Measurements from ENCODE around the gene MMD.

Gene MMD

DNA sequence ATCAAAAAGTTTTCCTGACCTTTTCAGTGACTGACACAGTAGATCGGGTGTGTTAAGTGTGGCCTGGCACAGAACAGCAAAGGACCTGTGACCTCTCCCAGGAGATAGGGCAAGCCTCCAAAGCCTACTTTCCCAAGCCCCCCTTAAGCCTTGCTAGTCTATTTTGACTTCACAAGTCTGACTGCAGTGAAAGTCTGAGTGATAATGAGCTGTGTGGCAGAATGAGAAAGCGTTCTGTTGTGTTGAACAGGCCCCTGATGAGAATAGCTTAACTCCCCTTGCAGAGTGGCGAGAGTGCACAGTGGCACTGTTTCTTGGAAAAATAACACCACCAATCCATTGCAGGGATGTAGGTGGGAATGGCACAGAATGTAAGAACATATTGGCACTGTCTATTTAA, 32.8 kb downstream of the MMD start:
- TF ChIP-seq, protein P1, sequence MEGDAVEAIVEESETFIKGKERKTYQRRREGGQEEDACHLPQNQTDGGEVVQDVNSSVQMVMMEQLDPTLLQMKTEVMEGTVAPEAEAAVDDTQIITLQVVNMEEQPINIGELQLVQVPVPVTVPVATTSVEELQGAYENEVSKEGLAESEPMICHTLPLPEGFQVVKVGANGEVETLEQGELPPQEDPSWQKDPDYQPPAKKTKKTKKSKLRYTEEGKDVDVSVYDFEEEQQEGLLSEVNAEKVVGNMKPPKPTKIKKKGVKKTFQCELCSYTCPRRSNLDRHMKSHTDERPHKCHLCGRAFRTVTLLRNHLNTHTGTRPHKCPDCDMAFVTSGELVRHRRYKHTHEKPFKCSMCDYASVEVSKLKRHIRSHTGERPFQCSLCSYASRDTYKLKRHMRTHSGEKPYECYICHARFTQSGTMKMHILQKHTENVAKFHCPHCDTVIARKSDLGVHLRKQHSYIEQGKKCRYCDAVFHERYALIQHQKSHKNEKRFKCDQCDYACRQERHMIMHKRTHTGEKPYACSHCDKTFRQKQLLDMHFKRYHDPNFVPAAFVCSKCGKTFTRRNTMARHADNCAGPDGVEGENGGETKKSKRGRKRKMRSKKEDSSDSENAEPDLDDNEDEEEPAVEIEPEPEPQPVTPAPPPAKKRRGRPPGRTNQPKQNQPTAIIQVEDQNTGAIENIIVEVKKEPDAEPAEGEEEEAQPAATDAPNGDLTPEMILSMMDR (IDR thresholded peaks at IDR 0.05; ENCODE audit: borderline replicate concordance, insufficient read depth, low read depth, low read length) = no peak

DNA sequence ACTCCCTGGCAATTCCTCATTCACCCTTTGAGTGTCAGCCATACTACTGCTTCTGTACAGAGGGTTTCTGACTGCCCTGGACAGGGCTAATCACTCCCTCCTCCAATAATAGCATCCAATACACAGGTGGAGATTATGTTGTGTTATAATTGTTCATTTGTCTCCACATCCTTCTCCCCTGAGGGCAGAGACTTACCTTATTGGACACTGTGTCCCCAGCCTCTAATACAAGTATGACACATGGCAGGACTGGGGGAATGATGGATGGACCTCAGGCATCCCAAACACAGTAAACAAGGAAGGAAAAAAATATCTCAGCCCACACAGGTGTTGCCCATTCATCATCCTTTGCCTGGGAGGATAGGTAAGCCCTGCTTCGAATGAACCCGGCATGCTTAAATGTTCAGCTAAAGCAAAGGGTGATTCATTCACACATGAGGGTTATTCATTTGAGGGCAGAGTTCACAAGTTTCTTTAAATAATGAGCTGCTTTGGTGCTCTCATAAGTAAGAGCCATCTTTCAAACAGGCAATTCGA, 34.8 kb downstream of the MMD start:
- no peak overlapping the region for H3K4me3 ChIP-seq (ENCODE audit: low read depth, low read length)
- TF ChIP-seq, protein P1 (IDR thresholded peaks at IDR 0.05; ENCODE audit: borderline replicate concordance, insufficient read depth, low read depth, low read length) = no peak

More for the DNA sequence above, 32.8 kb downstream of the MMD start:
- H3K4me3 ChIP-seq (ENCODE audit: low read depth, low read length) = no peak overlapping the region

DNA sequence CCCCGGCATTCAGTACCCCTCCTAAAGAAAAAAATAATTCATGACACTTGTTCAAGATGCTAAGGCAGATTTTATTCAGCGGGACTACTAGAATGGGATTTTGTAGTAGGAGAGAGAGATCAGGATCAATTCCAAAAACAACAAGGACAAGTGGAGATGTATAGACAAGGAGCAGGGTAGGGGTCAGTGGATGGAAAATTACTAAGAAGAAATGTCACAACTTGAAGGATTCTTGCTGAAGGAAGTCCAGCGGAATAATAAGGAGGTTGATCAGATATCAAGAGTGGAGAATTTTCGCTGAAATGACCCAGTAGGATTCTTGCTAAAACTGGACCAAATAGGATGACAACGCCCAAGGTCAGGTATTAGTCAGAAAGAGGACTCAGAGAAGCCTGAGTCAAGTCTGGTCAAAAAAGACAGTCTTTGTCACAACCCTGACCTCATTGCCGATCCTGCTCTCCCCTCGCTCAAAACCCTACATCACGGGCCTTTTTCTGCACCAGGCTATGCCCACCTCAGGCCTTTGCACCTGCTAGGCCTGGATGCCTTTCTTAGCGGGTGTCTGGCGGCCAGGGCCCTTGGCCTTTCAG, 36.9 kb downstream of the MMD start:
- TF ChIP-seq, protein P1 (IDR thresholded peaks at IDR 0.05; ENCODE audit: borderline replicate concordance, insufficient read depth, low read depth, low read length) = no peak
- H3K4me3 ChIP-seq (ENCODE audit: low read depth, low read length) = no peak overlapping the region

DNA sequence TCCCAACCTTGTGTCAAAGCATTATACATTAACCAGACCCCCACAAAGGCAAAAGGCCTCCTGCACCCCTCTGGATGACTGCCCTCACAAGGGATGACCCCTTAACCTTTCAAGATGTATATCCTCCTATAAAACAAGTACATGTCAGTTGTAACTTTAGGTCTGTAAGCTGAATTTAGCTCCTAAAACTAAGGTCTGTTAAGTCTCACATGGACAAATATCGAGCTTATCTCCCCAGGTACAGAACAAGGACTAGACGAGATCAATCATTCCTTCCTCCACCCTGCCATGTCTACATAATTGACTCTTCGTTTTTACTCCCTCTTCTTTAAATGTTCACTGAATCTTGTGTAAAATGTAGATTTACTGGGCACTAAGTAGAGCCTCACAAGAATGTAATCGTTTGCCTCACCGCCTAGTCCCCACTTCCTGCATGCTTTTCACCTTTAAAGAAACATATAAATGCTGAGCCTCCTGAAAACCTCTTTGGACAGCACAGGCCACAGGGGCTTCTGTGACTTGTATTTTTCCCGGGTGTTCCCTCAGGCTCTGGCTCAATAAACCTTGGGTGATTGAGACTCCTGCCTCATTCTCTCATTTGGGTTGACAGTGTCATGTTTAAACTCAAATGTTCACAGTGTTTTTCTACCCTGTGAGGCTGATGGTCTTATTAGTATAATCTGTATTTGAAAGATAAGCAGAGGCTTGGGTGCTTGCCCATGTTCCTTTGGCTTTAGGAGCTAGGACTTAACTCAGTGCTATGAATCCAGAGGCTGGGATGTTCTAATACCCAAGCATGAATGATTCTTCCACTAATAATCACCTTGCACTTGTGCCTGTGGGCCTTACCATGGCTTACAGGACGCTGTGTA, 37.6 kb downstream of the MMD start:
- TF ChIP-seq, protein P1 (IDR thresholded peaks at IDR 0.05; ENCODE audit: borderline replicate concordance, insufficient read depth, low read depth, low read length) = no peak
- no peak overlapping the region for H3K4me3 ChIP-seq (ENCODE audit: low read depth, low read length)

DNA sequence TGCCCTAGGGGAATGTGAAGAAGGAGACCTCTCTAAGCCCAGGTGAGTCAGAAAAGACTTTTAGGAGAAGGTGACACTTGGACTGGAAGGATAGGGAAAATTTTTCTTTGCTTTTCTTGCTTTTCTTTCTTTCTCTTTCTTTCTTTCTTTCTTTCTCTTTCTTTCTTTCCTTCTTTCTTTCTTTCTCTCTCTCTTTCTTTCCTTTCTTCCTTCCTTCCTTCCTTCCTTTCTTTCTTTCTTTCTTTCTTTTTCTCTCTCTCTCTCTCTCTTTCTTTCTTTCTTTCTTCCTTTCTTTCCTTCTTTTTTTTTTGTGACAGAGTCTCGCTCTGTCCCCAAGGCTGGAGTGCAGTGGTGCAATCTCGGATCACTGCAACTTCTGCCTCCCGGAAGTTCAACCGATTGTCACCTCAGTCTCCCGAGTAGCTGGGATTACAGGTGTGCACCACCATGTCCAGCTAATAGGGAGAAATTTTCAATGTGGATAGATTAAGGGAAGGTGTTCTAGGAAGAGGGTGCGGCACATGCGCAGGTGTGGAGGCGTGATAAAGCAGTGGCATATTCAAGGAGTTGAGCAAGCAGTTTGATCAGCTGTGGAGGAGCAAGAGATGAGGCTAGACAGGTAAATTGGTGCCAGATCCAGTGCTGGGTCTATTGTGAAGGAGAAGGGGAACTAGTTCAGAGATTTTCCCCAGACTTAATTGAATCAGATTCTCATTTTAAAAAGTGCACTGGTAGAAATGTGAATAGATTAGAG, 40.4 kb downstream of the MMD start:
- TF ChIP-seq, protein P1 (IDR thresholded peaks at IDR 0.05; ENCODE audit: borderline replicate concordance, insufficient read depth, low read depth, low read length) = no peak

DNA sequence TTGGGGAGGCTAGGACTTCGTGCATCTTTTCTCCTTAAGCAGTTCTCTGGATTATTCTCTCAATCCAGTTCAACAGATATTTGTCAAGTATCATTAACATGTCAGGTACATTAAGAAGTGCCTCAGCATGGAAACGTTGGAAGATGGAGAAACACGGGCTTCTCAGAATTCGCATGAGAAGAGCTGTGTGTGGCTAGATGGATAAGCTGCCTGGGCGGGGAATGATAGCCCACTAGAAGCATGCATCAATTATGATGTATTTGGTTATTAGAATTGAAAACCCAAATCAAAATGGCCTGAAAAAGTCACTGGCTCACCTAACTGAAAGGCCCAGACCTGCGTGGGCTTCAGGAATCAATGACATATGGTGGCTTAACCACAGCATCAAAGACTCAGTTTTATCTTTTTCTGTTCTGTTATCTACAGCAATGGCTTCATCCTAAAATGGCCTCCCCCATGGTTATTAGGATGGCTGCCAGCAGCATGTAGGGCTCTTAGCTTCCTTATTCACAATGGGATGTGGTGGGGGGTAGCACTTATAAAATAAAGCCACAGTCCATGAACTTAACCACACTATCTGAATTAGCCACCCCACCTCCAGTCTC, 43.9 kb downstream of the MMD start:
- TF ChIP-seq, protein P1 (IDR thresholded peaks at IDR 0.05; ENCODE audit: borderline replicate concordance, insufficient read depth, low read depth, low read length) = no peak

More for the DNA sequence above, 40.4 kb downstream of the MMD start:
- no peak overlapping the region for H3K4me3 ChIP-seq (ENCODE audit: low read depth, low read length)

More for the DNA sequence above, 43.9 kb downstream of the MMD start:
- H3K4me3 ChIP-seq (ENCODE audit: low read depth, low read length) = no peak overlapping the region

All from GM12875 (cell line).